ENCODE measurements around the gene CACNA2D2. TPM values are rescaled to one million over a fixed set of nuclear protein-coding genes. Genes with fewer than 3 reads are reported as not detected.

CACNA2D2 gene
- total RNA-seq, 1 donor: not detected

DNA sequence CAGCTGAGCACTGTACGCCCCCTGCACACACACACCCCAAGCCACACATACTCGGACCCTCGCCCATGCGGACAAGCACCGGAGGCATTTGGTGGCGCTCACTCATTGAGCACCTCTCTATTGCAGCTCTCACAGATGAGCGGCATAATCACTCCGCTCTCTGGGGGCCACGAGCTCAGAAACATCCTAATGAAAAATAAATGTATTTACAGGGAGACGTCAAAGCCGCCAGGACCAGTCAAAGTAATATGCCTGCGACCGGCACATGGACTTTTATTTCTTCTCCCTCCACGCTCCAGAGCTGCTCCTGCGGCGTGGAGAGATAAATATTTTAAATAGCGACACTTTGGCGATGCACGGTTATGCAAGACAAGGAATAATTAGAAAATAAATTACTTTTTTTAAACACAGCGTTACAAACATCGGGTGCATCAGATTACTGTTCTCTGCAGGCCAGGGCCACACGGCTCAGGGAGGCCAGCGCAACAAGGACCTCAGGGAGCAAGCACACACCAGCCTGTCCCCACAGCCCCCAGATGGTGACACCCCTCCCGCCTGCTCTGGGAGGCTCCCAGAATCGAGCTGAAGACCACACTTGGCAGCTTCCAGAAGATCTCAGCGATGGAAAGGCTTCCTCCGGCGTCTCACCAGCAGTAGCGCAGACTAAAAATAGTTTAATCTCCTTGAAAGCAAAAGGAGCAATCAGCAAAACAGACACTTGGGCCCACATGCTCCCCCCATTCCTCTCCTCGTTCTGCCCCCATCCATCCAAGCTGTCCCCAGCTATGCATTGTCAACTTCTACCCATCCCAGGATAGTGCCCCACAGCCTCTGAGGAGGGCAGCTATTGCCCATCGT, 48.0 kb downstream of the CACNA2D2 start:
- no peaks in the 10 kb centered on the region for H3K9me3 ChIP-seq (ENCODE audit: low read depth, low read length)
- H3K79me2 ChIP-seq (ENCODE audit: insufficient read depth, low read length): no peaks in the 10 kb centered on the region
- no peaks in the 10 kb centered on the region for H3K27me3 ChIP-seq (ENCODE audit: insufficient read depth, low read length)
- no peak overlapping the region for H3K4me3 ChIP-seq (ENCODE audit: insufficient read depth, low read length)
- peaks cover 4% of the 10 kb centered on the region for H3K4me1 ChIP-seq (ENCODE audit: insufficient read depth, low read length)
- H3K27ac ChIP-seq (ENCODE audit: low read depth, low read length): no peak overlapping the region
- H3K36me3 ChIP-seq (ENCODE audit: insufficient read depth, low read length): no peaks in the 10 kb centered on the region
- H2AFZ ChIP-seq (ENCODE audit: low read length): no peak overlapping the region
- TF ChIP-seq, protein P1, sequence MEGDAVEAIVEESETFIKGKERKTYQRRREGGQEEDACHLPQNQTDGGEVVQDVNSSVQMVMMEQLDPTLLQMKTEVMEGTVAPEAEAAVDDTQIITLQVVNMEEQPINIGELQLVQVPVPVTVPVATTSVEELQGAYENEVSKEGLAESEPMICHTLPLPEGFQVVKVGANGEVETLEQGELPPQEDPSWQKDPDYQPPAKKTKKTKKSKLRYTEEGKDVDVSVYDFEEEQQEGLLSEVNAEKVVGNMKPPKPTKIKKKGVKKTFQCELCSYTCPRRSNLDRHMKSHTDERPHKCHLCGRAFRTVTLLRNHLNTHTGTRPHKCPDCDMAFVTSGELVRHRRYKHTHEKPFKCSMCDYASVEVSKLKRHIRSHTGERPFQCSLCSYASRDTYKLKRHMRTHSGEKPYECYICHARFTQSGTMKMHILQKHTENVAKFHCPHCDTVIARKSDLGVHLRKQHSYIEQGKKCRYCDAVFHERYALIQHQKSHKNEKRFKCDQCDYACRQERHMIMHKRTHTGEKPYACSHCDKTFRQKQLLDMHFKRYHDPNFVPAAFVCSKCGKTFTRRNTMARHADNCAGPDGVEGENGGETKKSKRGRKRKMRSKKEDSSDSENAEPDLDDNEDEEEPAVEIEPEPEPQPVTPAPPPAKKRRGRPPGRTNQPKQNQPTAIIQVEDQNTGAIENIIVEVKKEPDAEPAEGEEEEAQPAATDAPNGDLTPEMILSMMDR (IDR thresholded peaks at IDR 0.05; ENCODE audit: extremely low read depth, low read depth, low read length): no peak
- no peak overlapping the region for H3K4me2 ChIP-seq (ENCODE audit: insufficient read depth, low read length)
- DNase-seq (ENCODE audit: insufficient read length, low spot score, missing footprints): peak; percentile 54
- H4K20me1 ChIP-seq (ENCODE audit: insufficient read depth, low read length): no peaks in the 10 kb centered on the region

DNA sequence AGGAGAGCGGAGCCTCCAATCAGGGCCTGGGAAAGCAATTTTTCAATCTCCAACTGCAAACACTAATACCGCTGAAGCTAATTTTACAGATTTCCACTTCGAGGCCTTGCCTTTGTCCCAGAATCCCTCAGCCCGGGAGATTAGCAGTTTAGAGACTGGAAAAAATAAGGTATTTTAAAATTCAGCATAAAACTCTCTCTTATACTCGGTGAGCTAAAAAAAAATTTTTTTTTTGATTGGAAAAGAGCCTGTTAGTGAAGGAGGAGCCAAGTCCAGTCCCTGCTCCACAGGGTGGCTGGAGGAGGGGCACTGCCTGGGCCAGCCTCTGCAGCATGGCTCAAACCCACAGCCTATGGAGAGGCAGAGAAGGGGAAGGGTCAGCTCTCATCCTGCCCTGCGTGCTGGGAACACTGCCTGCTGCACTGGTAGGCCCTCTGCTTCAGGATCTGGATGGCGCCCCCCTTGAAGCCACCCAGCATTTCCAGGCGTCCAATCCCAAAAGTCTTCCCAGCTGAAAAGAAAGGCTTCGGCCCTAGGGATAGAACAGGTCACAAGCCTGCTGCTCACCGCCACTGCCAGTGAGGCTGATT, 48.9 kb downstream of the CACNA2D2 start:
- no peaks in the 10 kb centered on the region for H3K27me3 ChIP-seq (ENCODE audit: insufficient read depth, low read length)
- no peak overlapping the region for H3K27ac ChIP-seq (ENCODE audit: low read depth, low read length)
- no peak overlapping the region for H3K4me3 ChIP-seq (ENCODE audit: insufficient read depth, low read length)
- no peak overlapping the region for H2AFZ ChIP-seq (ENCODE audit: low read length)
- peaks cover 6% of the 10 kb centered on the region for H3K4me1 ChIP-seq (ENCODE audit: insufficient read depth, low read length)
- no peaks in the 10 kb centered on the region for H3K79me2 ChIP-seq (ENCODE audit: insufficient read depth, low read length)
- H3K4me2 ChIP-seq (ENCODE audit: insufficient read depth, low read length): no peak overlapping the region
- TF ChIP-seq, protein P1 (IDR thresholded peaks at IDR 0.05; ENCODE audit: extremely low read depth, low read depth, low read length): no peak
- no peak for DNase-seq (ENCODE audit: insufficient read length, low spot score, missing footprints)
- H4K20me1 ChIP-seq (ENCODE audit: insufficient read depth, low read length): no peaks in the 10 kb centered on the region
- no peaks in the 10 kb centered on the region for H3K36me3 ChIP-seq (ENCODE audit: insufficient read depth, low read length)
- no peaks in the 10 kb centered on the region for H3K9me3 ChIP-seq (ENCODE audit: low read depth, low read length)

DNA sequence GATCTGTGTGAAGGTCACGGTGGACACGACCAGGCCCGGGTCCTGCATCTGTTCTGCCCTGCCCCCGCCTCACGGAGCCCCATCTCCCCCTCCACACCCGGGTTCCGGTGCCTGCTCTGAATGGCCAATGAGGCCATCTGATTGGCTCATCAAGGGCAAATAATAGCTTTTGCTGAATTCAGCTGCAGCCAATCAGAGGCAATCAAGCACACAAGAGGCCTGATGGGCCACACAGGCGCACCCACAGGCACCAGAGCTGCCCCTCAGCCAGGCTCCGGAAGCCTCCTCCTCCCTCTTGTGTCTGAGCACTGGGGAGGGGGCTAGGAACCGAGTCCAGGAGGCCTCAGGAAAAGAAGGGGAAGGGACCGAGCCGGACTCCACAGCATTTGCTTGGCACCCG, 49.5 kb downstream of the CACNA2D2 start:
- DNase-seq (ENCODE audit: insufficient read length, low spot score, missing footprints): no peak
- H4K20me1 ChIP-seq (ENCODE audit: insufficient read depth, low read length): no peaks in the 10 kb centered on the region
- no peak overlapping the region for H3K4me2 ChIP-seq (ENCODE audit: insufficient read depth, low read length)
- TF ChIP-seq, protein P1 (IDR thresholded peaks at IDR 0.05; ENCODE audit: extremely low read depth, low read depth, low read length): no peak
- no peaks in the 10 kb centered on the region for H3K79me2 ChIP-seq (ENCODE audit: insufficient read depth, low read length)
- H3K27me3 ChIP-seq (ENCODE audit: insufficient read depth, low read length): no peaks in the 10 kb centered on the region
- peaks cover 6% of the 10 kb centered on the region for H3K4me1 ChIP-seq (ENCODE audit: insufficient read depth, low read length)
- no peak overlapping the region for H3K4me3 ChIP-seq (ENCODE audit: insufficient read depth, low read length)
- H3K27ac ChIP-seq (ENCODE audit: low read depth, low read length): no peak overlapping the region
- H3K9me3 ChIP-seq (ENCODE audit: low read depth, low read length): no peaks in the 10 kb centered on the region
- H2AFZ ChIP-seq (ENCODE audit: low read length): no peak overlapping the region
- no peaks in the 10 kb centered on the region for H3K36me3 ChIP-seq (ENCODE audit: insufficient read depth, low read length)

DNA sequence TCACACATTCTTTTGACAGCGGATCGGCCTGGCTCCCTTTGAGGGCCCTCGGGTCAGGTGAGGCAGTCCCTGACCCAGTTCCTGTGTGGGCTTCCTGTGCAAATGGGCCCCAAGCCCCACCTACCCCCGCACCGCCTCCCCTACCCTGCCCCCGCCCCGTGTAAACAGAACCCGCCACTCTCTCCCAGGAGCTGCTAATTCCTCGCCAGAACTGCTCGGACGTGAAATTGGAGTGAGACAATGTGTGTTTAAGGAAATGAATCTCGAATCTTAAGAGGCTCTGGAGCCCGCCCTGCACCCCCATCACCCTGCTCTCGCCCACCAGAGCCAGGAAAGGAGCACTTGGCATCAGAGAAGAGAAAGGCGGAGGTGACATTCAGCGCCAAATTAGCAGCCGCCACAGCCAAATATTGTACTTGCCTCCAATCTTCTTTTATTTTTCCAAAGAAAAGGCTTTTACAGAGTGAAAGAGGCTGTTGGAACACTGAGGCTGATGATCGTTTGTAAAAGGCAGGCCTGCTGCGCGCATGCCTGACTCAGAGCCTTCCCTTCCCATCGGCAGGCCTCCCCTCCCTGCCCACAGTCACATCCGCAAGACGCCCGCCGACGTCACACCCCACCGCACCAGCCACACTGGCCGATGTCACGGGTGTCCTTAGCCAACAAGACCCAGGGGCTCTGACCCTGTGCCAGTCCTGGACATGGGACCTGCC, 53.1 kb downstream of the CACNA2D2 start:
- H3K36me3 ChIP-seq (ENCODE audit: insufficient read depth, low read length): no peaks in the 10 kb centered on the region
- peak overlapping the region; percentile 42 for H3K27ac ChIP-seq (ENCODE audit: low read depth, low read length)
- H3K79me2 ChIP-seq (ENCODE audit: insufficient read depth, low read length): no peaks in the 10 kb centered on the region
- H2AFZ ChIP-seq (ENCODE audit: low read length): peak overlapping the region; percentile 89
- H3K4me3 ChIP-seq (ENCODE audit: insufficient read depth, low read length): peak overlapping the region; percentile 63
- peak; percentile 98 for DNase-seq (ENCODE audit: insufficient read length, low spot score, missing footprints)
- no peaks in the 10 kb centered on the region for H4K20me1 ChIP-seq (ENCODE audit: insufficient read depth, low read length)
- peak overlapping the region; percentile 73 for H3K4me2 ChIP-seq (ENCODE audit: insufficient read depth, low read length)
- peaks cover 6% of the 10 kb centered on the region for H3K4me1 ChIP-seq (ENCODE audit: insufficient read depth, low read length)
- H3K9me3 ChIP-seq (ENCODE audit: low read depth, low read length): no peaks in the 10 kb centered on the region
- no peaks in the 10 kb centered on the region for H3K27me3 ChIP-seq (ENCODE audit: insufficient read depth, low read length)
- TF ChIP-seq, protein P1 (IDR thresholded peaks at IDR 0.05; ENCODE audit: extremely low read depth, low read depth, low read length): no peak
